NCI-H146 treated with DMSO at 0.1 percent for 48 hours (cell line): ENCODE measurements around the gene AGBL4.

Experiments used
- DNase-seq: peaks from one replicate; lab custom pipeline; 2025; ENCODE audit not compliant: unreplicated experiment; lab: John Stamatoyannopoulos, UW

The AGBL4 gene

DNA sequence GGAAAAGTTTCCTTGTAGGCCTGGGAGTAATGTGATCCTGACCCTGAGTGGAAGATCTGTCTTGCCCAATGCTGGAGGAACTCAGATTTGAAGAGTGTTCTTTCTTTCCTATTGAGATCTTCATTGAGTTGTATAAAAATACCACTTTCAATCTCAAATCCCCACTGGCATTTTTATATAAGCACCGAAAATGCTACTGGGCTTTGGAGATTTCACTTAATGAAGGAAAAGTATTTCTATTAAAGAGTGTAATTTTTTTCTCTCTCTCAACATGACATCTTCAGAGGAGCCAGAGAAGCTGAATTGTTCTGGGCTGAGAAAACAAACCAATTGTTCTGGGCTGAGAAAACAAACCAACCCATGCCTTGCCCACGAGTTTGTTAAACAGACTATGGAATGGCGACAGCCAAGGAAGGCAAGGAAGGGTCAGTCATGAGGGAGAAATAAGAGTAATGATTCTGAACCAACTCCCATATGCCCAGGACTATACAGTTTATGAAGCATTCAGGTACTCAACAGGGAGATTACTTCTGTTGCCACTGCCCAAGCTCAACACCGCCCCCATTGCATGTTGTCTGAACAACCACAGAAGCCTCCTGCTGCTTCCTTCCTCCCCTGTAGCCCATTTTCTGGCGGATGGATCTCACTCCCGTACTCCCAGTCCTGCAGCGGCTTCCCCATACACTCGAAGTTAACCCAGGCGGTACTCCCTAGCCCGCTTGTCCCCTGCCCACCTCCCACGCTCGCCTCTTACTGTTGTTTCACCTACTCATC lies 1350.2 kb downstream of the AGBL4 start:
- DNase-seq: no peak

DNA sequence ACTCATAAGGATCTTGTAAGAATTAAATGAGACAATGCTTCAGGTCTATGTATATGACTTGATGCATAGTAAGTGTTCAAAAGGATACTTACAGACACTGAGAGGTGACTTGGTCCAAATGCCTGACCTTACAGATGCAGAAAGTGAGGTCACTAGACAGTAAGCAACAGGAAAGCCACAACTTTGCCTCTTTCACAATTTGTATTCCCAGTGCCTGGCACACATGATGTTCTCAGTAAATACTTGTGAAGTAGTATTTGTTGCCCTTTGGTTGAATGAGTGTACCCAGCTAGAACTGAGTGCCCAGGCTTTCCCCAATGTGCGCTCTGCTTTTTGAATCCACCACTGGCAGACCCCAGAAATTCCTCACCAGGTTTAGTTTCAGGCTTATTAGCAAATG lies 1352.2 kb downstream of the AGBL4 start:
- DNase-seq: no peak

DNA sequence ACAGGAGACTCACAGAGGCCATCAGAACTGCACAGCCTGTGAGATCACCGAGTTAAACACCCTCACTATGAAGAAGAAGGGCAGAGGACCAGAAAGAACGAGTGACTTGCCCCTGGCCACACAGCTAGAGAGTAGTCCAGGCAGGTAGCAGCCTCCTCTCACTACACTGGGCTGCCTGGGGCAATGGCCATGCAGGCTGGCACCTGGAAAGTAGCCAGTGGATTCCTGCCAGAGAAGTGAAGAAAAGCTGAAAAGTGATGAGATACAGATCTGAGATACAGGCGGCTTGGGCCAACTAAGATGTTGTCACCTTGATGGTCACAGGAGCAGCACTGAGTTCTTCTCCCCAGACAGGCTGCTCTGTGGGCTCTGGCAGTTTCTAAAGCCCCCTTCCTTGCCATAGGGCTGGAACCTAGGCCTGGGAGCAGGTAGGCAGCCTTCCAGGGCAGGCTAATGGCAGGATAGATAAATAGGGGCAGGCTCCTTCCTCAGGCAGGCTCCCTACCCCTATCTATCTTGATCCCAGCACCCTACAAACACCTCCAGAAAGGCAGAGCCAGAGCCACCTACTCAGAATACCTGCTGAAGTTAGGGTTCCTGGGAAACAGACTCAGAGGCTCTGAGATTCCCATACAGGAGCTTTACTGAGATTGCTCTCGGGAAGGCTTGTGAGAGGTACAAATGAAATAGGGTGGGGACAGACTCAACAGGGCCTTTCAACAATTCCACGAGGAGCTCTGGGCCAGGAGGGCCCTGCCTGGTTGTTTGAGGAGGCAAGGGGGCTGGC lies 1353.3 kb downstream of the AGBL4 start:
- DNase-seq: no peak

DNA sequence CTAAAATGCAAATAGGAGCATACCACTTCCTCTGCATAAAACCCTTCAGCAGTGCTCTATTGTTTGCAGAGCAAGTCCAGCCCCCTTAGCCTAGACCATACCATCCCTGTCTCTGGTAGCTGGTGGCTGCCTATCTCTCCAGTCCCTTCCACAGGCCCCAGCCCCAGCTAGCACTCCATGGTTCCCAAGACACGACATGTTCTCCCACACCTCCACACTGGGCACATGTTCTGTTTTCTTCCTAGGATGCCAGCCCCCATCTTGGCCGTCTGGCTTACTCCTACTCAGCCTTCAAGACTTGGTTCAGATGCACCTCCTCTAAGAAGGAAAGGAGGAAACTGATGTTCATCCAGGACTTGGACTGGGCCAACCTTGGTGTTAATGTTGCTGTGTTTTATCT lies 1355.4 kb downstream of the AGBL4 start:
- DNase-seq: no peak

DNA sequence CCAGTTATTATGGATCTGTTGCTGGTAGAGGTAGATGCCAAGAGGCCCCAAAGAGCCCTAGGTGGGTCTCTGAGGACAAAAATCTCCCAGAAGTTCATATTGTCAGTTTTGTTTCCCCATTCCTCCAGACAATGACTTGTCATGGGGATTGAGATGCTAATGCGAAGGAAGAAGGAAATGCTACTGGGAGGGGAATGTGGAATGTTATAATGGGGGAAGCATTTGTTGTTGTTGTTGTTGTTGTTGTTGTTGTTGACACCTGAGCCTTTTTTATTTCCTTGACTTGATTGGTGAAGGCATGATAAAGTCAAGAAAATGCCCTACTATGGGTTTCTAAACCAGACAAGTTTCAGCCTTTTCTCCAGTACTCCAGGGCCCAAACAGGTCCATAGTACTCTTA lies 1356.0 kb downstream of the AGBL4 start:
- no peak for DNase-seq

DNA sequence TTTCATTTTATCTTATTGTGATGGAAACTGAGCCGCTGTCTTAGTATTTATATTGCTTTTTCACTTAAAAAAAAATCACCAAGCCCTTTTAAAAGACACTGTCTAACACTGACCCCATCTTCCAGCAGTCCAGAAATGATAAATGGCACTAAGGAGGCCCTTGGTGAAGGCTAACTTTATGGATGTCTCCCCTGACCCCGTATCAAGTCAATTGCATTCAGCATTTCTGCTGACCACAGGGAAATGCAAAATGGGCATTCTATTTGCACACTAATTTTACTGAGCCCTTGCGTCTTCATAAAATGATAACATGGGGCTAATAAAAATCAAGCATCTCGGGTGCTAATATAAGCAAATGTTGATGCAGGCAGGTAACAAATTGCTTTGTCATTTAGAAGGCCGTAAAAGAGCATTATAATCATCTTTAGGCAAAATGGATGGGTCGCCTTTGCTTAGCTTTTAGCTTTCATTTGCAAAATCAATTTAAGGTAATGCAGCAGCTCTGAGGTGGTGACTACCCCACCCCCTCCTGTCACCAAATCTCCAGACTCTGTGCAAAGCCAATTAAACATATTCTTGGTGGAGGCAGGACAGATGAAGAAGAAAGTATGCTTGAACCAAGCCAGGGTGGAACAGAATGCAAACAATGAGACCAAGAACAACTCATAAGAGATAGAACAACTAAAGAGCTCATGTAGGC lies 1357.9 kb downstream of the AGBL4 start:
- DNase-seq: no peak

DNA sequence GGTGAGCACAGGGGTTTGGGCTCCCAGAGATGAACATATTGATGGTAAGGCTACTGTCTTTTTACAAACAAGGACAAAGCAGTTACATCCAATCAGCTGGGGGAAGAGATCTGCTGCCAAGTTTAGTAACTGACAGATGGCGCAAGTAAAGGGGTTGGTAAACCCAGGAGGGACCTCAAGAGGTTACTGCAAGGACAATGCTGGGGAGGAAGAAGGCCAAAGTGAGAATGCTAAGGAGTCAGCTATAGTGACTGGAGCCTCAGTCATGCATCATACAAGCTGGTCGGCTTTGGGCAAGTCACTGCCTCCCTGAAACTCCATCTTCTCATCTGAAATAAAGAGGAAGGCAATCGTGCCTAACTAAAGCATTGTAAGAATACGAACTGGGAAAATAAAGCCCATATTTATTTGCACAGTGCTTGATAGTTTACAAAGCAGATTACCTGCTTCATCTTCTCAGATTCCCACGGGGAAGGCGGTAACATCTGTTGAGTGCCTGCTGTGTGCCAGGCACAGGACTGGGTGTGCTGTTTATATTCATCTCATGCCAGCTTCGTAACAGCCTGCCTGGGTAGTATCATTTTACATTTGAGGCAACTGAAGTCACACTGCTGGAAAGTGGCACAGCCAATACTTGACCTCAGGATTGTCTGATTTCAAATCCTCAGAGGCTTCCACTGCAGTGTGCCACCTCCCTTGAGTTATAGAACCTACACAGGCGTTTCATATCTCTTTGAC lies 1361.9 kb downstream of the AGBL4 start:
- no peak for DNase-seq

DNA sequence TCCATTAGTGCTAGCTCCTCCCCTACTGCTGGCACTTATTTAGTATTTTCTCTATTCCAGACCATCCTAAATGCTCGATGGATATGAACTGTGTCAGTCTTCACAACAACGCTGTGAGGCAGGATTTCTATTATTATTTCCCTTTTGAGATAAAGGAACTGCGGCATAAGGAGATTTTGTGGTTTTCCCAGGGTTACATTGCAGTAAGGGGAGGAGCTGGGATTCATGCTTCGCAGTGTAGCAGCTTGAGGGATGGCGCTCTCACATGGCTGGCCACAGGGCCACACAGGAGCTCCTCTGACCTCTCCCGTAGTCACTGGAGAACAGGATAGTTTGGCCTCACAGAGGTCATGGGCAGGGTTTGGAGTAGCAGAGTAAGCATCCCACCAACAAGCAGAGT lies 1364.0 kb downstream of the AGBL4 start:
- DNase-seq: no peak

DNA sequence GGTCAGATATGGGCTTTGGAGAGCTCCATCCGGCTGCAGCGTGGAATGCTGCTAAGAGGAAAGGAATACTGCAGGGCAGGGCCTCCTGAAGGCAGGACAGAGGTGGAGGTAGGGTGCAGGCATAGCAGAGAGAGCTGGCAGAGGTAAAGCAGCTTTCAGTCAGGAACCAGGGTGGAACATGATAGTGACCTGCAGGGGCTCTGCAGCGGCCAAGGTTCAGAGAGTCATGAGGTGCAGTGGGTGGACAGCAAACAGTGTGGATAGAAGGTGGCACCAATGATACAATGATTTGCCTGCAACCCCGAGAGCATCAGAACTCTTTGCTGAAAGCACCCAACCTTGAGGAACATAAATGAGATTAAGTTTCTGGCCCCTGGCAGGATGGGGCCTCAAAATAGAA lies 1366.3 kb downstream of the AGBL4 start:
- no peak for DNase-seq

DNA sequence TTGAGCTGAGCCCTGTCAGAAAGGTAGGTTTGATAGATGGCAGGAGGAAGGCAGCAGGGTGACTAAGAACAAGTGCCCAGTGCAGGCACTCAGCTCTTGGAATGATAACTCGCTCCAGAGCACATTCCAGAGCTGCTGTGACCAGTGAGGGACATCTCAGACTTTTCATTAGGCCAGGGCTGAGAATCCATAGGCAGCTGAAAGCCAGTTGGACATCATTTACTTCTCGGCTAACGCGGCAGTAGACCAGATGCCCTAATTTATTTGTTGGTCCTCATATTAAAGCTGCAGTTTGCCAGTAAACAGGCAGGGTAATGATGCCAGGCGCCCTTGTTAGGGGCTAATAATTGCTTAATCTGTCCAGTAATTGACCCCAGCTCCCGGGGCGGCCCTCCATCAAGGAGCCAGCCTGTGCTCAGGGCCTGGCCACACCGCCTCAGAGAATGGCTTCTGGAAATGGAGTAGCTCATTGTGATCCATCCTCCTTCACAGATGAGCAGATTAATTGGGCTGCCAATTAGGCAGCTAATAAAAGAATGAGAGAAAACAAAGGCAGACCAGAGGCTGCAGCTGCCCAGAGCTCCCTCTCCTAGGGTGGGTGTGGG lies 1369.0 kb downstream of the AGBL4 start:
- peak; percentile 32 for DNase-seq

DNA sequence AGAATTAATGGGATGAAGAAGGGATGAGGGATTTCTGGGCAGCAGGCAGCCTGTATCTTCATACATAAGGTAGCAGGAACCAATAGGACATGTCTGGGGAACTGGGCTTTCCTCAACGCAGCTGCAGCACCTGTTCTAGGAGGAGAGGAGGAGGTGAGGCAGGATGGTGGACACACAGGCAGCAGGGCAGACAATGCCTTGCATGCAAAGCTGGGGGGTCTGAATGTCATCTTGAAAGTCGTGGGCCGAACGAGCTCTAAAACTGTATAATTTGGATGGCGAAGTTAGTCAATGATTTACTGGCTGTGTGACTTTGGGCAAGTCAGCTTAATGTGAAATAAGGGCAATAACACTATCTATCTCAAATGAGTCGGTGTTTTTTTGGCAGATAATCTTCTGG lies 1371.4 kb downstream of the AGBL4 start:
- DNase-seq: no peak

DNA sequence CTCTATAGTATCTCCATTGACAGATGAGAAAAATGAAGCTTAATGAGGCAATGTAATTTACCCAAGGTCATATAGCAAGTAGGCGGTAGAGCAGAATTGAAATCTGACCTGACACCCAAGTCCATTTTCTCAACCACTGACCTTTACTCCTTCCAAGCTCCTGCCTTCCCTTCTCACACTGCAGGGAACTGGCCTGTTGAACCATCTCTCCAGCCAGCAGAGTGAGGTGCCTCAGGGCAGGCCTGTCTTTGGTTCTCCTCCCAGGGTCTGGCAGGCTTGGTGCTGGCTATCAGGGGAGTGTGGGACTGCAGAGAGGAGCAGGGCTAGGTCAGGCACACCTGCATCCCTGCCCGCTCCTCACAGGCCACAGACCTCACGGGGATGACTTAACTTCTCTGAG lies 1373.9 kb downstream of the AGBL4 start:
- DNase-seq: no peak

DNA sequence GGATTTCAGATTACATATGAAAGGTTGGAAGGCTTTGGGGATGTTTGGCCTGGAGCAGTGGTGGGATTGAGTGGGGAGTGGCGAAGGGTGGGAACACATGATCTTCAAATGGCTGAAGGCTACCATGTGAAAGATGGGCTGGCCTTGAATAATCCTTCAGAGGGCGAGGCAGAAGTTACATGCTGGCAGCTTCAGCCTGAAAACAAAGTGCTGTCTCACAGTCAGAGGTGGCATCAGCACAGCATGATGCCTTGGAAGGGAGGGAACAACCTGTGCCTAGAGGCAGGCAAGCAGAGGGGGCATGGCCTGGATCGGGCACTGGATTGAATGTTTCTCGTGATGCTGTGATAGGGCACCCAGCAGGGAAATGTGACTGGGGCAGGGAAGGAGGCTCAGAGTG lies 1377.9 kb downstream of the AGBL4 start:
- DNase-seq: no peak

DNA sequence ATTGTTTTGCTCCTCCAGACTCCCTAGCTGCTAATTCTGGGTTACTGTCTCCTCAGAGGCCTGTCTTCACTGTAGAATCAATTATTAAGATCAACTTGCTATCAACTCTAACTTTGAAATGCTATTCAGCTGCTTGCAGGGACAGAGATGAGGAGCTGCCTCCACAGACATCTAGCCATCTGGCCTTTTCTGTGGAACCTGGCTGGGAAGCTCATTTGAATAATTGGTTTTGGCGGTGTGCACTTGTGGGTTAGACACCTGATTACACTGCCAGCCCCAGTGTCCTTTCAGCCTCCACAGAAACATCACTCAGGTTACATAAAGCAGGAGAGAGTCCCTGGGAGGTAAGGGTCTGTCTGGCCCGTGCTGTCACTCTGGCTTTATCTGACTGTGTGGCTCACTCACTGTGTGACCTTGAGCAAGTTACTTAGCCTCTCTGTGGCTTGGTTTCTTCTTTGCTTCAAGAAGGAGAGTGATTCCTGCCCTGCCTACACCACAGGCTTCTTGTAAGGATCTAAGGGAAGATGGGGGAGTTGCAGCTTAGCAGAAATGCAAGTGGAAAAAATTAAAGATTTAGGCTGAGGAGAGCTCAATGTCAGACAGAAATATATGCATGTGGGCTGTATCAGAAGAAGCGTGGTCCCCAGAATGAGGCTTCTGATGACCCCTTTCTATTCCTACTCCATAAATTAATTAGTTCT lies 1378.7 kb downstream of the AGBL4 start:
- peak; percentile 40 for DNase-seq

DNA sequence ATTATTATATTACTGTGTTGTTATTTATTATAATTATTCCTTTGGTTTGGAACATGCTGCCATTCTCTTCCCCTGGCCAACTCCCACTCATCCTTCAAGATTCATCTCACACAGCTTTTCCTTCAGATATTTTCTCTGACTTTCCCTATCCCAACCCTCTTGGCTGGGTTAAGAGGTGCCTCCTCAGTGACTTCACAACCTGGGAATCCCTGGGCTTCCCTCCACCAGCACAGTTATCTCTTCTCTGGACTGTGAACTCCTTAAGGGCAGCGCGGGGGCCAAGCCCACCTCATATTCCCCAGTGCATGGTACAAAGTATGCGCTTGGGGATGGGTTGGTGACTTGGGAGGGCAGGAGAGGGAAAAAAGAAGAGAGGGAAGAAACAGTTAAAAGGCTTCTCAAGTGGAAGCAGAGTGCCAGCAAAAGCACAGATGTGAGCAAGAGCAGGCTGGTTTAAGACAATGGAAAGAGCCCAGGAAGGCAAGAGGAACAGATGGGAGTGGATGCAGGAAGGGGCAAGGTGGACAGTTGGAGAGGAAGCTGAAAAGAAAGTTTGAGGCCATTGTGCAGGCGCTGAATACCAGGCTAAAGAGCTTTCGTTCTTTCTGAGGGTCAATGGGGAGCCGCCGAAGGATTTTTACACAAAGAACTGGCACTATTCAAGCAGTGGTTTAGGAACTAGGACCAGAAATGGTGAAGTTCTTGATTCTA lies 1379.4 kb downstream of the AGBL4 start:
- no peak for DNase-seq

DNA sequence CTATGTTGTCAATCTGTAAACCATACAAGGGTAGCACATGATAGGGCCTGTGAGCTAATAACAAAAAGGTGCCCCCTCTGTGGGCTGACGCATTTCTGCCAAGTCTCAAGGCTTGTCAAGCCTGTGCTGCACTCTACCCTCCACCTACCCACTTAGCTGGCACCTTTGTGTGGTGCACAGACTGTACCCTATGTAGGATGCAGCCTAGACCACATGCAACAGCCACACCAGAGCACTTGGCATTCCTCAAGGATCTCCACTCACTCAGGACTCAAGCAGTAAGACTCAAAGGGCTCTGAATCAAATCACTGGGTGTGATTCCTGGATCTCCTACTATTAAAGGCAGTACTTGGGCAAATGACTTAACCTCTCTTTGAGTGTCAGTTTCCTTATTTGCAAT lies 1380.6 kb downstream of the AGBL4 start:
- no peak for DNase-seq

DNA sequence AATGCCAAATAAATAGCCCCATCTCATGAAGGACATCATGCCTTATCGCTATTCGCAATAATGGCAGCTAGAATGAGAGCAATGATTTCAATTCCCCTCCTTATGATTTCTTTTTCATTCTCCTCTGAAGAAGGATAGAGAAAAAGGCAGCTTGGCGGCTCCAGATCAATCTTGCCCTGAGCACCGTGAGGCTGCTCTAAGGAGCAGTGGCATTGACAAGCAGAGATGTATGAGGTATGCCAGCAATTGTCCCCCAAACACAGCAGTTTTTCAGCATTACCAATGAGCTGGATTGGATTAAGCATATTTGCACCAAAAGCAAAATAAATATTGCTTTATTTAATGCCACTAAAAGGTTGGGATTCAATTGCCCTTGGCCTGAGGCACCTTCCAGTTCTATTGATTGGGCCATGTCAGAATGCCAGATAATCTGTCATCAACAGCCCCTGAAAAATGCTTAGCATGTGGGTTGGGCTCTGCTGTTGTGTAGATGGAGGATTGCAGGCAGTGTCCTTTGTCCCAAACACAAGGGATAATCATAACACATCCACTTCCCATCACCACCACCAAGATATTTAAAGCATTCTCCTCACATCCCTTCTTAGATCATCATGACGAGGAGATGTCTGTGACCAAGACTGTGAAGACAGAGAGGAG lies 1382.8 kb downstream of the AGBL4 start:
- no peak for DNase-seq

DNA sequence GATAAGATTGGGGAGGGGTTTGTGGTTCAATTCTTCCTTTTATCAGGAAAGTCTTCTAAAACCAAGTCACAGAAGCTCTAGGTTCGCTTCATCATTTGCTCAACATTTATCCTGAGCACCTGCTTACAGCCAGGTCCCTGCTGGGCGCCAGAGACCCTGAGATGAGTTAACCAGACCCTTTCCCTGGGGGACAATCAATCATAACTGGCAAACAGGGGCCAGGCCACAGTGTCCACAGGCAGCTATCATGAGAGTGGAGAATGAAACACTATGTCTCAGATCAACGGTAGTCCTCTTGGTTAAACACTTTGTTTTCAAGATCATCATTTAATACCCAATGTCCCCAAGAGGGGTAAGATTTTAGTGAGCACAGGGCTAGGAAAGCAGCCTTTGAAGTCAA lies 1393.9 kb downstream of the AGBL4 start:
- DNase-seq: no peak

DNA sequence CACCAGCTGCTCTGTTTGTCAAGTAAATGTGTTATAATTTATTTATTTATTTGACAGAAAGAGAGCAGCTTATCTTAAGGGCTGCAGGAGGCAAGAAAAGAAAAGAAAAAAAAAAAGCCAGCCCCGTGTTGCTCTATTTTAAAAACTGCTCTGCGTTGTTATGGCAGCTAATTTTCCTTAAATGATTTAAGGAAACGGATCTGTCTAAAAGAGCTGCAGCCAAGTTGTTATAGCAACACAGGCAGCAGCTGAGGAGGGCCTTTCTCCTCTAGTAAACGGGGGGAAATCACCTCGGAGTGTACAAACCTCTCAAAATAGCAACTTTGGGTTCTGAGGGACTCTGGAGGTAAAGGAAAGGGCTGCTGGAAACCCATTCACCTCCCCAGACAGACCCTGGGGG lies 1396.3 kb downstream of the AGBL4 start:
- DNase-seq: no peak
